ENCODE data around the gene WNK4. TPM values are rescaled to one million over a fixed set of nuclear protein-coding genes. Genes with fewer than 3 reads are reported as not detected.

WNK4 gene
- total and polyA plus RNA-seq, 9 of the 15 experiments (the other 6 are each of a cell fraction or from before 2014, with no cell fraction given), result 0.32 to 25.8 (median 4.5) TPM

DNA sequence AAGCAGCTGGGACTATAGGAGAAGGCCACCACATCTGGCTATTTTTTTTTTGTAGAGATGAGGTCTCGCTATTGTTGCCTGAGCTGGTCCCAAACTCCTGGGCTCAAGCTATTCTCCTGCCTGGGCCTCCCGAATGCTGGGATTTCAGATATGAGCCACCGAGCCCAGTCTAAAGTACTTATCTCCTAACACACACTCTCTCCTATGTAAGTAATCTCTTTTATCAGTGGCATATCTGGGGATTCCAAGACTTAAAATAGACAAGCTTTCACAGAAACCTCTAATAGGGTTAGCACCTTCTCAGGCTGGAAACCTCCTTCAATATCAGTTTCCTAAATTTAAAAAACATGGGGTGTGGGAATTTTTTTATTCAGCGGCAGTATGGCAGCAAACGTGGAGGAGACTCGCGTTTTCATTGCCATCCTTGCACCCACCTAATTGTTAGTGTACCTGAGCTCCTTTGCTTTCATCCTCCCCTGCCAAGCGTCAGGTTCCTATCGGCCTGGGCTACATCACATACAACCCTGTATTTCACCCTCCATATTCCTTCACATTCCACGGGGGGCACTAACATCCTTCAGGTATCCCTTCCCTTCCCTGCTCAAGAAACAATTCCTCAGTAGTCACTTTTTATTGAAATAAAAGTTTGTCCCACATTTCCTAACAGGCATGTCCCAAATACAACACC, 36.7 kb upstream of the WNK4 start (continued):
- TF ChIP-seq, protein P1, sequence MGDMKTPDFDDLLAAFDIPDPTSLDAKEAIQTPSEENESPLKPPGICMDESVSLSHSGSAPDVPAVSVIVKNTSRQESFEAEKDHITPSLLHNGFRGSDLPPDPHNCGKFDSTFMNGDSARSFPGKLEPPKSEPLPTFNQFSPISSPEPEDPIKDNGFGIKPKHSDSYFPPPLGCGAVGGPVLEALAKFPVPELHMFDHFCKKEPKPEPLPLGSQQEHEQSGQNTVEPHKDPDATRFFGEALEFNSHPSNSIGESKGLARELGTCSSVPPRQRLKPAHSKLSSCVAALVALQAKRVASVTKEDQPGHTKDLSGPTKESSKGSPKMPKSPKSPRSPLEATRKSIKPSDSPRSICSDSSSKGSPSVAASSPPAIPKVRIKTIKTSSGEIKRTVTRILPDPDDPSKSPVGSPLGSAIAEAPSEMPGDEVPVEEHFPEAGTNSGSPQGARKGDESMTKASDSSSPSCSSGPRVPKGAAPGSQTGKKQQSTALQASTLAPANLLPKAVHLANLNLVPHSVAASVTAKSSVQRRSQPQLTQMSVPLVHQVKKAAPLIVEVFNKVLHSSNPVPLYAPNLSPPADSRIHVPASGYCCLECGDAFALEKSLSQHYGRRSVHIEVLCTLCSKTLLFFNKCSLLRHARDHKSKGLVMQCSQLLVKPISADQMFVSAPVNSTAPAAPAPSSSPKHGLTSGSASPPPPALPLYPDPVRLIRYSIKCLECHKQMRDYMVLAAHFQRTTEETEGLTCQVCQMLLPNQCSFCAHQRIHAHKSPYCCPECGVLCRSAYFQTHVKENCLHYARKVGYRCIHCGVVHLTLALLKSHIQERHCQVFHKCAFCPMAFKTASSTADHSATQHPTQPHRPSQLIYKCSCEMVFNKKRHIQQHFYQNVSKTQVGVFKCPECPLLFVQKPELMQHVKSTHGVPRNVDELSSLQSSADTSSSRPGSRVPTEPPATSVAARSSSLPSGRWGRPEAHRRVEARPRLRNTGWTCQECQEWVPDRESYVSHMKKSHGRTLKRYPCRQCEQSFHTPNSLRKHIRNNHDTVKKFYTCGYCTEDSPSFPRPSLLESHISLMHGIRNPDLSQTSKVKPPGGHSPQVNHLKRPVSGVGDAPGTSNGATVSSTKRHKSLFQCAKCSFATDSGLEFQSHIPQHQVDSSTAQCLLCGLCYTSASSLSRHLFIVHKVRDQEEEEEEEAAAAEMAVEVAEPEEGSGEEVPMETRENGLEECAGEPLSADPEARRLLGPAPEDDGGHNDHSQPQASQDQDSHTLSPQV (IDR thresholded peaks at IDR 0.05), result no peak
- TF ChIP-seq TCF7L2 (IDR thresholded peaks at IDR 0.05; ENCODE audit: low read depth, low read length) (no peak), SIN3B (IDR thresholded peaks at IDR 0.05; ENCODE audit: low read depth) (no peak), HNRNPL (IDR thresholded peaks at IDR 0.05; ENCODE audit: low read depth, low read length) (no peak), ZNF431 (CRISPR knock-in tag; IDR thresholded peaks at IDR 0.05) (no peak), MYC (IDR thresholded peaks at IDR 0.05; ENCODE audit: low read depth, low read length) (no peak), MYC (CRISPR knock-in tag; IDR thresholded peaks at IDR 0.05; ENCODE audit: borderline replicate concordance, low read depth) (no peak), PTTG1 (tag; IDR thresholded peaks at IDR 0.05; ENCODE audit: low read depth) (no peak), BCL6 (CRISPR knock-in tag; IDR thresholded peaks at IDR 0.05) (no peak), SPI1 (IDR thresholded peaks at IDR 0.05; ENCODE audit: borderline replicate concordance, low read depth, low read length) (no peak), SP2 (IDR thresholded peaks at IDR 0.05; ENCODE audit: extremely low read depth, low read depth, low read length, poor library complexity, severe bottlenecking) (no peak), SNIP1 (IDR thresholded peaks at IDR 0.05; ENCODE audit: low read depth) (no peak), GTF2F1 (IDR thresholded peaks at IDR 0.05; ENCODE audit: low read depth, low read length) (no peak), ZNF384 (IDR thresholded peaks at IDR 0.05; ENCODE audit: low read depth, low read length) (no peak), FOXK2 (conservative IDR thresholded peaks at IDR 0.05 in 1 of 2, IDR thresholded peaks at IDR 0.05 in 1 of 2; ENCODE audit: low read depth in 2 of 2) (no peak), RBM34 (IDR thresholded peaks at IDR 0.05; ENCODE audit: borderline replicate concordance, insufficient read depth, low read length) (no peak), ZBTB1 (CRISPR knock-in tag; IDR thresholded peaks at IDR 0.05; ENCODE audit: borderline replicate concordance, low read depth) (no peak), ZNF165 (CRISPR knock-in tag; IDR thresholded peaks at IDR 0.05; ENCODE audit: borderline replicate concordance) (no peak)
- TF ChIP-seq, protein P2, sequence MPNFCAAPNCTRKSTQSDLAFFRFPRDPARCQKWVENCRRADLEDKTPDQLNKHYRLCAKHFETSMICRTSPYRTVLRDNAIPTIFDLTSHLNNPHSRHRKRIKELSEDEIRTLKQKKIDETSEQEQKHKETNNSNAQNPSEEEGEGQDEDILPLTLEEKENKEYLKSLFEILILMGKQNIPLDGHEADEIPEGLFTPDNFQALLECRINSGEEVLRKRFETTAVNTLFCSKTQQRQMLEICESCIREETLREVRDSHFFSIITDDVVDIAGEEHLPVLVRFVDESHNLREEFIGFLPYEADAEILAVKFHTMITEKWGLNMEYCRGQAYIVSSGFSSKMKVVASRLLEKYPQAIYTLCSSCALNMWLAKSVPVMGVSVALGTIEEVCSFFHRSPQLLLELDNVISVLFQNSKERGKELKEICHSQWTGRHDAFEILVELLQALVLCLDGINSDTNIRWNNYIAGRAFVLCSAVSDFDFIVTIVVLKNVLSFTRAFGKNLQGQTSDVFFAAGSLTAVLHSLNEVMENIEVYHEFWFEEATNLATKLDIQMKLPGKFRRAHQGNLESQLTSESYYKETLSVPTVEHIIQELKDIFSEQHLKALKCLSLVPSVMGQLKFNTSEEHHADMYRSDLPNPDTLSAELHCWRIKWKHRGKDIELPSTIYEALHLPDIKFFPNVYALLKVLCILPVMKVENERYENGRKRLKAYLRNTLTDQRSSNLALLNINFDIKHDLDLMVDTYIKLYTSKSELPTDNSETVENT (CRISPR knock-in tag; IDR thresholded peaks at IDR 0.05), result no peak
- TF ChIP-seq, protein P3, sequence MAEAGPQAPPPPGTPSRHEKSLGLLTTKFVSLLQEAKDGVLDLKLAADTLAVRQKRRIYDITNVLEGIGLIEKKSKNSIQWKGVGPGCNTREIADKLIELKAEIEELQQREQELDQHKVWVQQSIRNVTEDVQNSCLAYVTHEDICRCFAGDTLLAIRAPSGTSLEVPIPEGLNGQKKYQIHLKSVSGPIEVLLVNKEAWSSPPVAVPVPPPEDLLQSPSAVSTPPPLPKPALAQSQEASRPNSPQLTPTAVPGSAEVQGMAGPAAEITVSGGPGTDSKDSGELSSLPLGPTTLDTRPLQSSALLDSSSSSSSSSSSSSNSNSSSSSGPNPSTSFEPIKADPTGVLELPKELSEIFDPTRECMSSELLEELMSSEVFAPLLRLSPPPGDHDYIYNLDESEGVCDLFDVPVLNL (CRISPR knock-in tag; IDR thresholded peaks at IDR 0.05; ENCODE audit: low read depth), result no peak

Measured in K562 (cell line).